Osteoblast (primary cell): ENCODE measurements around the gene RAB11FIP5. TPM values are rescaled to one million over a fixed set of nuclear protein-coding genes. Genes with fewer than 3 reads are reported as not detected.

ENCODE experiments used
- DNase-seq: peaks from one replicate; pipeline ENCODE4 v3.0.0; 2011; ENCODE audit warnings: low spot score, mixed read lengths; ENCODE audit not compliant: insufficient read length; ENCODE audit errors: missing footprints
- H2AFZ ChIP-seq: 2 replicates; pipeline ENCODE4 v1.6.0; 2011; ENCODE audit warnings: mild to moderate bottlenecking, low read length
- H3K27ac ChIP-seq: 2 replicates; pipeline ENCODE4 v1.5.1; 2011; ENCODE audit warnings: mild to moderate bottlenecking, low read depth, low read length, moderate library complexity
- H3K27me3 ChIP-seq: 2 replicates; pipeline ENCODE4 v1.6.0; 2012; ENCODE audit warnings: mild to moderate bottlenecking, control low read depth, inconsistent platforms, low read length, moderate library complexity; ENCODE audit not compliant: insufficient read depth
- H3K36me3 ChIP-seq: 2 replicates; pipeline ENCODE4 v1.5.1; 2011; ENCODE audit warnings: mild to moderate bottlenecking, low read length, control low read depth, moderate library complexity; ENCODE audit not compliant: insufficient read depth
- H3K4me1 ChIP-seq: 2 replicates; pipeline ENCODE4 v1.5.1; 2011; ENCODE audit warnings: mild to moderate bottlenecking, low read length, control low read depth, moderate library complexity; ENCODE audit not compliant: insufficient read depth
- H3K4me2 ChIP-seq: 2 replicates; pipeline ENCODE4 v1.6.0; 2011; ENCODE audit warnings: mild to moderate bottlenecking, low read length; ENCODE audit not compliant: insufficient read depth
- H3K4me3 ChIP-seq: fragments of 200-600 bp; sonication (generic); 3 replicates; pipeline ENCODE4 v1.5.1; 2012; ENCODE audit warnings: mild to moderate bottlenecking, low read length, inconsistent platforms; ENCODE audit not compliant: insufficient read depth
- H3K79me2 ChIP-seq: 2 replicates; pipeline ENCODE4 v1.6.0; 2012; ENCODE audit warnings: mild to moderate bottlenecking, low read length, control low read depth, inconsistent platforms; ENCODE audit not compliant: insufficient read depth
- H3K9me3 ChIP-seq: 2 replicates; pipeline ENCODE4 v1.5.1; 2011; ENCODE audit warnings: low read depth, low read length, control low read depth
- H4K20me1 ChIP-seq: 2 replicates; pipeline ENCODE4 v1.6.0; 2012; ENCODE audit warnings: mild to moderate bottlenecking, low read length, control low read depth; ENCODE audit not compliant: insufficient read depth
- total RNA-seq: library from RNA; depleted of rRNA; stranded (reverse); fragments of >200 nt; gene quantifications from 2 replicates; pipeline ENCODE4 v1.2.3, GENCODE V29; 2012
- TF ChIP-seq, protein P1 (sequence below): IDR thresholded peaks from 2 replicates; pipeline ENCODE4 v1.5.1; 2011; ENCODE audit warnings: mild to moderate bottlenecking, low read depth, low read length, moderate library complexity; ENCODE audit errors: extremely low read depth

Gene RAB11FIP5
- total RNA-seq, 1 donor, result 59.0 TPM

GRCh38 chr2:73037947-73038585 is 74.7 kb downstream of the RAB11FIP5 start:
- no peak for DNase-seq
- Histone ChIP-seq H3K79me2 (no peaks in the 10 kb centered on the region), H3K4me3 (no peak overlapping the region), H2AFZ (no peak overlapping the region), H3K36me3 (peaks cover 5% of the 10 kb centered on the region), H3K9me3 (no peaks in the 10 kb centered on the region), H4K20me1 (peaks cover 12% of the 10 kb centered on the region), H3K4me1 (no peaks in the 10 kb centered on the region), H3K27ac (no peak overlapping the region), H3K27me3 (no peaks in the 10 kb centered on the region), H3K4me2 (no peak overlapping the region)
- TF ChIP-seq, protein P1, sequence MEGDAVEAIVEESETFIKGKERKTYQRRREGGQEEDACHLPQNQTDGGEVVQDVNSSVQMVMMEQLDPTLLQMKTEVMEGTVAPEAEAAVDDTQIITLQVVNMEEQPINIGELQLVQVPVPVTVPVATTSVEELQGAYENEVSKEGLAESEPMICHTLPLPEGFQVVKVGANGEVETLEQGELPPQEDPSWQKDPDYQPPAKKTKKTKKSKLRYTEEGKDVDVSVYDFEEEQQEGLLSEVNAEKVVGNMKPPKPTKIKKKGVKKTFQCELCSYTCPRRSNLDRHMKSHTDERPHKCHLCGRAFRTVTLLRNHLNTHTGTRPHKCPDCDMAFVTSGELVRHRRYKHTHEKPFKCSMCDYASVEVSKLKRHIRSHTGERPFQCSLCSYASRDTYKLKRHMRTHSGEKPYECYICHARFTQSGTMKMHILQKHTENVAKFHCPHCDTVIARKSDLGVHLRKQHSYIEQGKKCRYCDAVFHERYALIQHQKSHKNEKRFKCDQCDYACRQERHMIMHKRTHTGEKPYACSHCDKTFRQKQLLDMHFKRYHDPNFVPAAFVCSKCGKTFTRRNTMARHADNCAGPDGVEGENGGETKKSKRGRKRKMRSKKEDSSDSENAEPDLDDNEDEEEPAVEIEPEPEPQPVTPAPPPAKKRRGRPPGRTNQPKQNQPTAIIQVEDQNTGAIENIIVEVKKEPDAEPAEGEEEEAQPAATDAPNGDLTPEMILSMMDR, result no peak

DNA sequence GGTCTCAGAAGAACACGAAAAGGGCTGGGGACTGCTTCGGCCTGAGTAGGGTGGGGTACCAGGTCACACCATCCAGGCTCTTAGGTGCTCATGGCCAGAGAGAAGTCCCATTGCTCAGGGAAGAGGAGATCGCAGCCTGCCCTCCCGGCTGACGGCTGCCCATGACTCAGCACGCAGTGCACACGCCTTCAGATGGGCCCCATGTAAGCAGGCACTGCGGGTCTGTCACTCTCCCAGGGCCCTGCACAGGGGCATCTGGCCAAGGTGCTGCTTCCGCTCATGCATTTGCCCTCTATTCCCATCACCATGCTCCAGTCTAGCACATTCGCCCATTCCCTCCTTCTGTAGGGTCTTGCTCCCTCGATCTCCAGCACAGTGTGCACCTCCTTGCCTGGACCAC is 76.0 kb downstream of the RAB11FIP5 start:
- H3K36me3 ChIP-seq, result peaks cover 5% of the 10 kb centered on the region
- H3K4me3 ChIP-seq, result no peak overlapping the region
- no peak overlapping the region for H3K27ac ChIP-seq
- peaks cover 10% of the 10 kb centered on the region for H4K20me1 ChIP-seq
- no peaks in the 10 kb centered on the region for H3K79me2 ChIP-seq
- TF ChIP-seq, protein P1, result no peak
- no peaks in the 10 kb centered on the region for H3K27me3 ChIP-seq
- no peak for DNase-seq
- H3K4me2 ChIP-seq, result no peak overlapping the region
- H3K4me1 ChIP-seq, result no peaks in the 10 kb centered on the region
- H3K9me3 ChIP-seq, result no peaks in the 10 kb centered on the region
- no peak overlapping the region for H2AFZ ChIP-seq

DNA sequence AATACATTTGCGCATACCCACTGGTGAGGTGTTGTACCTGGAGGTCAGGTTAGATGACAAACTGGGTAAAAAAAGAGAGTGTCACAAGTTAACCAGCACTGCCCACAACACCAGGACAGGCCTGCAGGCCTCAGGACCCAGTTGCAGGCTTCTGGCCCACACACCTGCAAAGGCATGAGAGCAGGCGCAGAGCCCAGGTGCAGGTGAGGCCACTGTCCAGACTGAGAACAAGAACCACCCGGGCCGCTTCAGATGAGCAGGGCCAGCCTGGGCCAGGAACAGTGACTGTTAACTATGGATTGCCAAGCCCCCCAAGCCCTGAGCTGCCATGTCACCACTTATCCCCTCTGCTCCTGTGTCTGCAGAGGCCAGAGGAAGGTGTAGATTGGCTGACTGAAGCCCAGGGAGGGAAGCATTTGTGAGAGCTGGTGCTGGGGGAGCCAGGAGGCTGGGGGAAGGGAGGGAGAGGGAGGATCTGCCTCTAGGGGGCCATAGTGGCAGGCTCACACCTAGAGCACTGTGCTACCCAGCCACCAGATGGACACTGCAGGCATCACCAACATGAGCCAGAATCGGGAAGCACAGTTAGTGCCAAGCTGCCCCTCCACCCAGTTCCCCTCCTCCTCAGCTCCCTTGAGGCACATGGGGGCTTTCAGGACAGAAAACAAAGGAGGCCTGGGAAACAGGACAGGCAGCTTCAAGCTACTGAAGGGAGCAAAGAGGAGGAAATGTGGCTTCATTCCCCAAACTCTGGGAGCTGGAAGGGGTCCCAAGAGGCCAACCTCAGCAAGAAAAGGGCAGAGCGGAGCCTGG is 76.6 kb downstream of the RAB11FIP5 start:
- DNase-seq, result no peak
- no peaks in the 10 kb centered on the region for H3K9me3 ChIP-seq
- H3K79me2 ChIP-seq, result no peaks in the 10 kb centered on the region
- peaks cover 5% of the 10 kb centered on the region for H3K36me3 ChIP-seq
- no peaks in the 10 kb centered on the region for H3K27me3 ChIP-seq
- TF ChIP-seq, protein P1, result no peak
- no peak overlapping the region for H3K27ac ChIP-seq
- no peaks in the 10 kb centered on the region for H3K4me1 ChIP-seq
- H3K4me2 ChIP-seq, result no peak overlapping the region
- peaks cover 9% of the 10 kb centered on the region for H4K20me1 ChIP-seq
- H3K4me3 ChIP-seq, result no peak overlapping the region
- H2AFZ ChIP-seq, result no peak overlapping the region

- H2AFZ ChIP-seq, result no peak overlapping the region
- peaks cover 5% of the 10 kb centered on the region for H3K36me3 ChIP-seq
- TF ChIP-seq, protein P1, result no peak
- H4K20me1 ChIP-seq, result peaks cover 9% of the 10 kb centered on the region
- H3K9me3 ChIP-seq, result no peaks in the 10 kb centered on the region
- no peak overlapping the region for H3K4me3 ChIP-seq
- H3K27me3 ChIP-seq, result no peaks in the 10 kb centered on the region
- no peak overlapping the region for H3K27ac ChIP-seq
- no peaks in the 10 kb centered on the region for H3K79me2 ChIP-seq
- H3K4me1 ChIP-seq, result no peaks in the 10 kb centered on the region
- no peak for DNase-seq
- H3K4me2 ChIP-seq, result no peak overlapping the region
These were observed 77.9 kb downstream of the RAB11FIP5 start for GRCh38 chr2:73034661-73035375.
